Measurements from ENCODE around the gene RAVER1. TPM values are rescaled to one million over a fixed set of nuclear protein-coding genes. Genes with fewer than 3 reads are reported as not detected.

The RAVER1 gene
- total and polyA plus RNA-seq, 2 experiments from 2014 or later: 23.0 to 29.2 TPM

DNA sequence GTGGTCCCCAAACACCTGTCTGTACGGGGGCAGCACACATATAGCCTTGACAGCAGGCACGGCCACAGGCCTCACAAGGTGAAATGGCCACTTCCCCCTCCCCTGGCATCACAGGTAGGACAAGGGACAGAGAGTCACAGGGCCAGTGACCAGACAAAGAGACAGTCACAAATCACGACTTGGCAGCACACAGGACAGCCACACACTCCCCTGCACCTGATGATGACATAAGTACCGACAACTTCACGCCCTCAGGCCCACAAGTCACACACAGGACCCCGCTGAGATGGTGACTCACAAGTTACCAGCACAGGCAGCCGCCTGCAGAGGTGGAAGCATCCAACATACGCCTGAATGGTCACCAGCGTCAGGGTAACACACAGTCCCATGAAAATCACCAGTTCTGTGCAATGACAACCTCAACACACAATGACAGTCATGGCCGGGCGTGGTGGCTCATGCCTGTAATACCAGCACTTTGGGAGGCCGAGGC is 30.5 kb upstream of the RAVER1 start:
- peaks cover 9% of the 10 kb centered on the region; the same call in 1 of the 2 replicates for H3K36me3 ChIP-seq (ENCODE audit: low read depth)

DNA sequence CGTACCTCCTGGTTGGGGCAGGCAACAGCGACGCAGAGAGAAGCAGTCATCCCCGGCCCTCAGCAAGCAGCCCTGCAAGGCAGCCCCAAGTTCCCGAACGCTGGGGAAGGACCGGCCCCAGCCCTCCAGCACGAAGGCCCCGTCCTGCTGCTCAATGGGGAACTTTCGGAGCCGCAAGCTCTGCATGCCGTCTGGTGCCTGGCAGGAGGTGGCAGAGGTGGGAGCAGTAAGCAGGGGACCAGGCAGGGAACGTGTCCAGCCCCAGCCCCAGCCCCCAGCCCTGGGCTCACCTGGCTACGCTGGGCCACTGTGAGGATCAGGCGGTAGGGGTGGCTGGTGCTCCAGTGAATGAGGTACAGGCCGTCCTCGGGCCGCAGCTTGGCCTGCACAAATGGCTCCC is 28.9 kb upstream of the RAVER1 start:
- Histone ChIP-seq H3K27ac (no peak overlapping the region), H3K36me3 (ENCODE audit: low read depth) (peaks cover 6% of the 10 kb centered on the region; the same call in 1 of the 2 replicates), H3K27me3 (replicated peaks; ENCODE audit: insufficient read depth) (no peaks in the 10 kb centered on the region), H3K9me2 (ENCODE audit: insufficient read depth) (no peaks in the 10 kb centered on the region), H3K4me2 (ENCODE audit: unreplicated experiment) (no peak overlapping the region), H2AFZ (no peak overlapping the region), H3K9me3 (ENCODE audit: low read depth) (no peaks in the 10 kb centered on the region), H3K9ac (no peak overlapping the region), H3K79me2 (ENCODE audit: insufficient read depth) (no peaks in the 10 kb centered on the region), H3F3A (ENCODE audit: insufficient read depth) (no peaks in the 10 kb centered on the region), H3K4me3 (no peak overlapping the region), H4K20me1 (ENCODE audit: insufficient read depth) (no peaks in the 10 kb centered on the region), H3K4me1 (ENCODE audit: insufficient read depth) (no peaks in the 10 kb centered on the region)
- no peak for DNase-seq
- 91 to 93% methylated on average over 17 to 18 of the region's 18 CpGs for WGBS, 2 experiments (ENCODE audit: low coverage in 1 of 2, low lambda C conversion rate in 2 of 2, missing lambda C conversion rate in 2 of 2)
- no peak for TF ChIP-seq EZH2phosphoT487 (IDR thresholded peaks at IDR 0.05; ENCODE audit: insufficient read depth, low read depth)
- TF ChIP-seq EZH2 (IDR thresholded peaks at IDR 0.05; ENCODE audit: insufficient read depth, poor library complexity, severe bottlenecking): no peak
- in situ Hi-C loops (cut with MboI): no loop called here

More for the DNA sequence above, 30.5 kb upstream of the RAVER1 start:
- no peak for DNase-seq
- WGBS, 2 experiments (ENCODE audit: low coverage in 1 of 2, low lambda C conversion rate in 2 of 2, missing lambda C conversion rate in 2 of 2): 86 to 90% methylated on average over 12 of the region's 12 CpGs
- no peak overlapping the region for H3K4me3 ChIP-seq
- no peaks in the 10 kb centered on the region for H4K20me1 ChIP-seq (ENCODE audit: insufficient read depth)
- no peaks in the 10 kb centered on the region for H3K4me1 ChIP-seq (ENCODE audit: insufficient read depth)
- H3K9me2 ChIP-seq (ENCODE audit: insufficient read depth): no peaks in the 10 kb centered on the region
- H3K4me2 ChIP-seq (ENCODE audit: unreplicated experiment): no peak overlapping the region
- H3K9me3 ChIP-seq (ENCODE audit: low read depth): no peaks in the 10 kb centered on the region
- no peaks in the 10 kb centered on the region for H3K79me2 ChIP-seq (ENCODE audit: insufficient read depth)
- TF ChIP-seq EZH2 (IDR thresholded peaks at IDR 0.05; ENCODE audit: insufficient read depth, poor library complexity, severe bottlenecking) (no peak), EZH2phosphoT487 (IDR thresholded peaks at IDR 0.05; ENCODE audit: insufficient read depth, low read depth) (no peak)
- no peaks in the 10 kb centered on the region for H3F3A ChIP-seq (ENCODE audit: insufficient read depth)
- no peak overlapping the region for H3K9ac ChIP-seq
- in situ Hi-C loops (cut with MboI): no loop called here
- H2AFZ ChIP-seq: no peak overlapping the region
- H3K27ac ChIP-seq: no peak overlapping the region
- H3K27me3 ChIP-seq (replicated peaks; ENCODE audit: insufficient read depth): no peaks in the 10 kb centered on the region

DNA sequence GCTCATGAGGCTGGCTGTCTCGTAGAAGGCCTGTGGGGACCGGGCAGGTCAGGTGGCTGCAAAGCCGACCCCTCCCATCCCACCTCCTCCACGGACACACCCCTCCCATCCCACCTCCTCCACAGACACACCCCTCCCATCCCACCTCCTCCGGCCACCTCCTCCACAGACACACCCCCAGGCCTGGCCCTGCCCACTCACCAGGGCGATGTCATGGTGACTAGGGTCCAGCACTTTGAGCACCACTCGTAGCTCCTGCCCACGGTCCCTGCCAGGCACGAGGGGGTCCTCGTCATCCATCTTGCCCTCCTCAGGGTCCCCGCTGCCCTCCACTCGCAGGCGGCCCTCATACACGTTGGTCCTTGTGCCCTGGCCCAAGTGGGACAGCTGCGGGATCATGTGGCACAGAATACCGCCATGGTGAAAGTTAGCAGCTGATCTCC is 28.3 kb upstream of the RAVER1 start:
- no peak for DNase-seq
- no peak for TF ChIP-seq EZH2 (IDR thresholded peaks at IDR 0.05; ENCODE audit: insufficient read depth, poor library complexity, severe bottlenecking)
- no peak for TF ChIP-seq EZH2phosphoT487 (IDR thresholded peaks at IDR 0.05; ENCODE audit: insufficient read depth, low read depth)
- Histone ChIP-seq H3K36me3 (ENCODE audit: low read depth) (no peaks in the 10 kb centered on the region; the same call in 1 of the 2 replicates), H3K9me3 (ENCODE audit: low read depth) (no peaks in the 10 kb centered on the region), H3K27ac (no peak overlapping the region), H2AFZ (no peak overlapping the region), H3K4me2 (ENCODE audit: unreplicated experiment) (no peak overlapping the region), H3K79me2 (ENCODE audit: insufficient read depth) (no peaks in the 10 kb centered on the region), H3K9ac (no peak overlapping the region), H4K20me1 (ENCODE audit: insufficient read depth) (no peaks in the 10 kb centered on the region), H3K4me1 (ENCODE audit: insufficient read depth) (no peaks in the 10 kb centered on the region), H3K9me2 (ENCODE audit: insufficient read depth) (no peaks in the 10 kb centered on the region), H3K27me3 (replicated peaks; ENCODE audit: insufficient read depth) (no peaks in the 10 kb centered on the region), H3F3A (ENCODE audit: insufficient read depth) (no peaks in the 10 kb centered on the region), H3K4me3 (no peak overlapping the region)
- in situ Hi-C loops (cut with MboI): no loop called here
- 80 to 92% methylated on average over 12 to 16 of the region's 16 CpGs for WGBS, 2 experiments (ENCODE audit: low coverage in 1 of 2, low lambda C conversion rate in 2 of 2, missing lambda C conversion rate in 2 of 2)

DNA sequence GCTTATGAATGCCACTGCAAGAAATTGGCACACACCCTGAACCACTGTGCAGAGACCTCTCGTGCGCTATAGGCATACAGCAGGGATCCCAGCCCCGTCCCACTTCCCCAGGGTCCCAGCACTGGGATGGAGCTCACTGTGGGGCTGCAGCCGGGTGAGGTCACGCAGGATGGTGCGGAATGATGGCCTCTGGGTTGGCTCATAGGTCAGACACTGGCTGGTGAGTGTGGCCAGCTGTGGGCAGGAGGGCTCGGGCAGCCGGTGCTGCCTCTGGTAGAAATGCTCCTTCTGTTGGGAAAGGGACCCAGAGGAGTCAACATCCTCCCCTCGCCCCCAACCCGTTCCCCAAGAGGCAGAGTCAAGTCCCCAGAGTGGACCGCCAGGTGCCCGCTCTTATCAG is 23.1 kb upstream of the RAVER1 start:
- peaks cover 10% of the 10 kb centered on the region; the same call in 1 of the 2 replicates for H3K36me3 ChIP-seq (ENCODE audit: low read depth)

More for the DNA sequence above, 23.1 kb upstream of the RAVER1 start:
- Histone ChIP-seq H3K9me2 (ENCODE audit: insufficient read depth) (no peaks in the 10 kb centered on the region), H3K27ac (no peak overlapping the region), H3K4me3 (no peak overlapping the region), H3K4me2 (ENCODE audit: unreplicated experiment) (no peak overlapping the region), H3K4me1 (ENCODE audit: insufficient read depth) (no peaks in the 10 kb centered on the region), H3K9me3 (ENCODE audit: low read depth) (no peaks in the 10 kb centered on the region), H2AFZ (no peak overlapping the region), H3K27me3 (replicated peaks; ENCODE audit: insufficient read depth) (no peaks in the 10 kb centered on the region), H4K20me1 (ENCODE audit: insufficient read depth) (no peaks in the 10 kb centered on the region), H3K9ac (no peak overlapping the region), H3K79me2 (ENCODE audit: insufficient read depth) (no peaks in the 10 kb centered on the region), H3F3A (ENCODE audit: insufficient read depth) (no peaks in the 10 kb centered on the region)
- no peak for DNase-seq
- WGBS, 2 experiments (ENCODE audit: low coverage in 1 of 2, low lambda C conversion rate in 2 of 2, missing lambda C conversion rate in 2 of 2): 96 to 100% methylated on average over 10 to 12 of the region's 12 CpGs
- in situ Hi-C loops (cut with MboI): no loop called here
- TF ChIP-seq EZH2 (IDR thresholded peaks at IDR 0.05; ENCODE audit: insufficient read depth, poor library complexity, severe bottlenecking) (no peak), EZH2phosphoT487 (IDR thresholded peaks at IDR 0.05; ENCODE audit: insufficient read depth, low read depth) (no peak)
